Embryonic facial prominence (tissue), 1 donor: ENCODE data around the gene SH3BP2.

ENCODE experiments used
- DNase-seq: peaks from one replicate; pipeline ENCODE4 v3.0.0-alpha.2; 2016; ENCODE audit errors: extremely low spot score

SH3BP2 gene

GRCh38 chr4:2792711-2793585, at the start of gene SH3BP2:
Gene SH3BP2, plus strand, starts transcription at chr4:2793085. Its CDS starts 27,533 bp downstream, at chr4:2820618.
- no peak for DNase-seq

GRCh38 chr4:2743518-2744445, 49.1 kb upstream of the SH3BP2 start:
- DNase-seq, result no peak

GRCh38 chr4:2744576-2745270, 48.2 kb upstream of the SH3BP2 start:
- no peak for DNase-seq

GRCh38 chr4:2745516-2745915, 47.4 kb upstream of the SH3BP2 start:
- DNase-seq, result no peak

- no peak for DNase-seq
These were observed 46.7 kb upstream of the SH3BP2 start for GRCh38 chr4:2745981-2746806.

- DNase-seq, result no peak
These were observed 45.8 kb upstream of the SH3BP2 start for GRCh38 chr4:2746891-2747695.

GRCh38 chr4:2750719-2751605, 41.9 kb upstream of the SH3BP2 start:
- no peak for DNase-seq

- DNase-seq, result no peak
These were observed 39.4 kb upstream of the SH3BP2 start for GRCh38 chr4:2753436-2753835.

- no peak for DNase-seq
These were observed 37.8 kb upstream of the SH3BP2 start for GRCh38 chr4:2754848-2755819.

GRCh38 chr4:2755821-2756690, 36.8 kb upstream of the SH3BP2 start, which contains the start of gene TNIP2:
Gene TNIP2, minus strand, starts transcription at chr4:2756336. Its CDS starts 47 bp downstream, at chr4:2756289.
- DNase-seq, result no peak

GRCh38 chr4:2756691-2757350, 36.1 kb upstream of the SH3BP2 start:
- DNase-seq, result no peak

- DNase-seq, result no peak
These were observed 35.5 kb upstream of the SH3BP2 start for GRCh38 chr4:2757426-2757825.

- no peak for DNase-seq
These were observed 31.6 kb upstream of the SH3BP2 start for GRCh38 chr4:2761035-2761923.

GRCh38 chr4:2762048-2762447, 30.8 kb upstream of the SH3BP2 start:
- no peak for DNase-seq
